ENCODE results near the gene PIN4. TPM values are rescaled to one million over a fixed set of nuclear protein-coding genes. Genes with fewer than 3 reads are reported as not detected.
A peak's percentile ranks its signal among the peaks of the same experiment; 100 is the strongest.

PIN4 gene
- total and polyA plus RNA-seq, 7 donors, result 6.9 to 26.8 (median 15.0) TPM

GRCh38 chrX:72139538-72139937 is 42.0 kb upstream of the PIN4 start:
- Histone ChIP-seq H3K9me3 (no peaks in the 10 kb centered on the region), H3K4me1 (peaks cover 0 to 10% (median 0%) of the 10 kb centered on the region in 4 donors), H3K27ac (no peak overlapping the region), H3K4me3 (no peak overlapping the region), H3K27me3 (no peaks in the 10 kb centered on the region), H3K36me3 (peaks cover 0 to 24% (median 0%) of the 10 kb centered on the region in 4 donors)
- TF ChIP-seq POLR2A (IDR thresholded peaks at IDR 0.05) (no peak), POLR2AphosphoS5 (IDR thresholded peaks at IDR 0.05) (no peak), CTCF (IDR thresholded peaks at IDR 0.05) (no peak), EP300 (IDR thresholded peaks at IDR 0.05) (no peak)
- DNase-seq, result no peak
- 93 to 95% methylated on average over 8 of the region's 8 CpGs for WGBS, 2 donors
- intact Hi-C loops (cut with DNase I), result no loop called here

- TF ChIP-seq CTCF (IDR thresholded peaks at IDR 0.05) (no peak), EP300 (IDR thresholded peaks at IDR 0.05) (no peak), POLR2A (IDR thresholded peaks at IDR 0.05) (no peak), POLR2AphosphoS5 (IDR thresholded peaks at IDR 0.05) (no peak)
- Histone ChIP-seq H3K27me3 (no peaks in the 10 kb centered on the region), H3K9me3 (no peaks in the 10 kb centered on the region), H3K27ac (no peak overlapping the region), H3K4me1 (peaks cover 0 to 10% (median 0%) of the 10 kb centered on the region in 4 donors), H3K4me3 (no peak overlapping the region), H3K36me3 (peaks cover 0 to 28% (median under 1%) of the 10 kb centered on the region in 4 donors)
- no peak for DNase-seq
- WGBS, 2 donors, result 49 to 67% methylated on average over 4 of the region's 4 CpGs
- intact Hi-C loops (cut with DNase I), result no loop called here
Observed at GRCh38 chrX:72141372-72142004, 40.1 kb upstream of the PIN4 start.

- Histone ChIP-seq H3K4me1 (peaks cover 0 to 10% (median 0%) of the 10 kb centered on the region in 4 donors), H3K9me3 (no peaks in the 10 kb centered on the region), H3K27me3 (no peaks in the 10 kb centered on the region), H3K36me3 (peaks cover 0 to 28% (median 2%) of the 10 kb centered on the region in 4 donors), H3K27ac (peak overlapping the region in 1 of 4 donors; percentile 50), H3K4me3 (no peak overlapping the region)
- 40 to 49% methylated on average over 8 of the region's 8 CpGs for WGBS, 2 donors
- TF ChIP-seq EP300 (IDR thresholded peaks at IDR 0.05) (no peak), POLR2AphosphoS5 (IDR thresholded peaks at IDR 0.05) (no peak), POLR2A (IDR thresholded peaks at IDR 0.05) (no peak), CTCF (IDR thresholded peaks at IDR 0.05) (no peak)
- intact Hi-C loops (cut with DNase I), result no loop called here
- no peak for DNase-seq
Observed at GRCh38 chrX:72142094-72142793, 39.3 kb upstream of the PIN4 start.

- H3K4me1 ChIP-seq, result peaks cover 0 to 10% (median 0%) of the 10 kb centered on the region in 4 donors
- no peak for DNase-seq
- intact Hi-C loops (cut with DNase I), result no loop called here
- TF ChIP-seq EP300 (IDR thresholded peaks at IDR 0.05), result no peak
- TF ChIP-seq POLR2A (IDR thresholded peaks at IDR 0.05), result no peak
- H3K9me3 ChIP-seq, result no peaks in the 10 kb centered on the region
- H3K4me3 ChIP-seq, result no peak overlapping the region
- H3K27ac ChIP-seq, result peak overlapping the region in 2 of 4 donors; percentile 19 to 50
- no peaks in the 10 kb centered on the region for H3K27me3 ChIP-seq
- H3K36me3 ChIP-seq, result peaks cover 0 to 28% (median 2%) of the 10 kb centered on the region in 4 donors
- 66 to 75% methylated on average over 11 of the region's 11 CpGs for WGBS, 2 donors
Observed at GRCh38 chrX:72142794-72143608, 38.6 kb upstream of the PIN4 start.

- Histone ChIP-seq H3K9me3 (no peaks in the 10 kb centered on the region), H3K27me3 (no peaks in the 10 kb centered on the region), H3K27ac (peak overlapping the region in 2 of 4 donors; percentile 19 to 50), H3K4me1 (peaks cover 0 to 10% (median 0%) of the 10 kb centered on the region in 4 donors), H3K36me3 (peaks cover 0 to 23% (median 2%) of the 10 kb centered on the region in 4 donors), H3K4me3 (no peak overlapping the region)
- intact Hi-C loops (cut with DNase I), result no loop called here
- DNase-seq, result no peak
- WGBS, 2 donors, result 72 to 80% methylated on average over 2 of the region's 2 CpGs
- TF ChIP-seq CTCF (IDR thresholded peaks at IDR 0.05), result no peak
Observed at GRCh38 chrX:72143609-72143907, 38.0 kb upstream of the PIN4 start.
